IMR-90 (cell line): ENCODE results near the gene SYT2. TPM values are rescaled to one million over a fixed set of nuclear protein-coding genes. Genes with fewer than 3 reads are reported as not detected.

ENCODE experiments used
- ATAC-seq: fragments of 200-7000 bp; cut with Tn5 transposase; 2 replicates; pipeline ENCODE4 v1.9.1; 2020; ENCODE audit warnings: low read depth, mild to moderate bottlenecking, moderate library complexity
- BruUV-seq: library from RNA; stranded (reverse); fragments of 400-500 nt; replicated peaks from 2 replicates; lab custom pipeline; 2021; lab: Mats Ljungman, UMichigan
- CTCF ChIA-PET: fragments of 300-600 bp; formaldehyde crosslinking; extraction: SDS; loops from one replicate; lab custom pipeline; 2021; ENCODE audit warnings: antibody characterized with exemption; lab: Yijun Ruan, JAX
- POLR2A ChIA-PET: fragments of 300-600 bp; sonication (Branson Sonifier 250); formaldehyde crosslinking; loops from one replicate; lab custom pipeline; 2022; ENCODE audit warnings: antibody characterized with exemption; ENCODE audit not compliant: unreplicated experiment; lab: Charles Lee
- DNase-seq: peaks from one replicate; pipeline ENCODE4 v3.0.0; 2013
- H2AFZ ChIP-seq: replicated peaks from 2 replicates; pipeline ENCODE3; 2013; ENCODE audit warnings: low read length, mild to moderate bottlenecking; ENCODE audit not compliant: poor library complexity
- H2AK5ac ChIP-seq: 2 replicates; pipeline ENCODE4 v1.6.1; 2013; ENCODE audit warnings: low read depth, low read length, inconsistent platforms
- H2AK9ac ChIP-seq: replicated peaks from 2 replicates; pipeline ENCODE3; 2013; ENCODE audit warnings: mild to moderate bottlenecking, low read depth, low read length, moderate library complexity; ENCODE audit not compliant: poor library complexity
- H2BK120ac ChIP-seq: 2 replicates; pipeline ENCODE4 v1.6.1; 2013; ENCODE audit warnings: low read depth, low read length, inconsistent platforms
- H2BK15ac ChIP-seq: 3 replicates; pipeline ENCODE4 v1.6.1; 2013; ENCODE audit warnings: low read depth, low read length, inconsistent platforms
- H2BK20ac ChIP-seq: 2 replicates; pipeline ENCODE4 v1.6.1; 2013; ENCODE audit warnings: low read depth, mild to moderate bottlenecking, inconsistent platforms, low read length, moderate library complexity
- H2BK5ac ChIP-seq: 2 replicates; pipeline ENCODE4 v1.6.1; 2013; ENCODE audit warnings: mild to moderate bottlenecking, low read depth, low read length, inconsistent platforms; ENCODE audit not compliant: poor library complexity, severe bottlenecking
- H3K14ac ChIP-seq: replicated peaks from 2 replicates; pipeline ENCODE4 v1.6.1; 2013; ENCODE audit warnings: low read depth, low read length, inconsistent platforms
- H3K18ac ChIP-seq: 2 replicates; pipeline ENCODE4 v1.6.1; 2013; ENCODE audit warnings: low read depth, low read length, control low read depth
- H3K23ac ChIP-seq: 2 replicates; pipeline ENCODE4 v1.6.1; 2013; ENCODE audit warnings: low read depth, low read length, inconsistent platforms
- H3K27ac ChIP-seq: 2 replicates; pipeline ENCODE4 v1.5.1; 2013; ENCODE audit warnings: mild to moderate bottlenecking, control low read depth, low read length; ENCODE audit not compliant: insufficient read depth
- H3K27me3 ChIP-seq: 2 replicates; pipeline ENCODE4 v1.6.1; 2013; ENCODE audit warnings: low read length; ENCODE audit not compliant: control insufficient read depth, insufficient read depth
- H3K36me3 ChIP-seq: 2 replicates; pipeline ENCODE4 v1.6.1; 2013; ENCODE audit warnings: low read length, mixed read lengths; ENCODE audit not compliant: control insufficient read depth, insufficient read depth
- H3K4ac ChIP-seq: 2 replicates; pipeline ENCODE4 v1.6.1; 2013; ENCODE audit warnings: low read depth, low read length, inconsistent platforms
- H3K4me1 ChIP-seq: 2 replicates; pipeline ENCODE4 v1.6.1; 2013; ENCODE audit warnings: low read length, mixed read lengths; ENCODE audit not compliant: control insufficient read depth, insufficient read depth
- H3K4me2 ChIP-seq: 2 replicates; pipeline ENCODE4 v1.6.1; 2013; ENCODE audit warnings: low read depth, mild to moderate bottlenecking, control low read depth, low read length, moderate library complexity
- H3K4me3 ChIP-seq: 2 replicates; pipeline ENCODE4 v1.5.1; 2013; ENCODE audit warnings: low read depth, mild to moderate bottlenecking, control low read depth, low read length, moderate library complexity; ENCODE audit not compliant: insufficient read depth
- H3K56ac ChIP-seq: 2 replicates; pipeline ENCODE4 v1.6.1; 2013; ENCODE audit warnings: low read length, inconsistent platforms; ENCODE audit not compliant: insufficient read depth; ENCODE audit errors: extremely low read depth
- H3K79me1 ChIP-seq, 2 experiments: 2 replicates each; pipeline ENCODE4 v1.6.1; 2013; ENCODE audit warnings: low read length in 2 of 2, inconsistent platforms in 1 of 2, low read depth in 1 of 2
- H3K9ac ChIP-seq: 2 replicates; pipeline ENCODE4 v1.6.1; 2013; ENCODE audit warnings: low read depth, low read length, control low read depth
- H3K9me1 ChIP-seq: 2 replicates; pipeline ENCODE4 v1.6.1; 2013; ENCODE audit warnings: low read length, inconsistent platforms; ENCODE audit not compliant: insufficient read depth
- H3K9me3 ChIP-seq: 2 replicates; pipeline ENCODE4 v1.6.1; 2013; ENCODE audit warnings: low read length; ENCODE audit not compliant: control insufficient read depth, insufficient read depth
- H4K20me1 ChIP-seq: 2 replicates; pipeline ENCODE4 v1.6.1; 2013; ENCODE audit warnings: low read length, inconsistent platforms; ENCODE audit not compliant: insufficient read depth
- H4K5ac ChIP-seq: 2 replicates; pipeline ENCODE4 v1.6.1; 2013; ENCODE audit warnings: mild to moderate bottlenecking, low read depth, low read length, control low read depth
- H4K8ac ChIP-seq, 2 experiments: 2 replicates each; pipeline ENCODE4 v1.6.1; 2013; ENCODE audit warnings: low read depth in 2 of 2, low read length in 2 of 2, control low read depth in 1 of 2, inconsistent platforms in 1 of 2
- H4K91ac ChIP-seq: 2 replicates; pipeline ENCODE4 v1.6.1; 2013; ENCODE audit warnings: low read depth, low read length, inconsistent platforms; ENCODE audit not compliant: insufficient read depth
- BHLHE40 ChIP-seq: fragments of 150-350 bp; IDR thresholded peaks from 2 replicates; pipeline ENCODE4 v1.6.1; 2016; ENCODE audit warnings: mild to moderate bottlenecking, low read depth, low read length
- CHD1 ChIP-seq: IDR thresholded peaks from 2 replicates; pipeline ENCODE4 v1.6.1; 2012; ENCODE audit warnings: low read depth, low read length, improper control_type of control experiment
- FOS ChIP-seq: fragments of 150-350 bp; IDR thresholded peaks from 2 replicates; pipeline ENCODE4 v1.6.1; 2016; ENCODE audit warnings: low read depth, low read length
- MAZ ChIP-seq: IDR thresholded peaks from 2 replicates; pipeline ENCODE4 v1.6.1; 2012; ENCODE audit warnings: low read depth, mild to moderate bottlenecking, low read length, improper control_type of control experiment, moderate library complexity, borderline replicate concordance
- MXI1 ChIP-seq: IDR thresholded peaks from 2 replicates; pipeline ENCODE4 v1.6.1; 2012; ENCODE audit warnings: low read depth, mild to moderate bottlenecking, low read length, moderate library complexity, borderline replicate concordance
- RAD21 ChIP-seq: IDR thresholded peaks from 2 replicates; pipeline ENCODE4 v1.6.1; 2012; ENCODE audit warnings: low read length, improper control_type of control experiment
- RFX5 ChIP-seq: IDR thresholded peaks from 2 replicates; pipeline ENCODE4 v1.8.0; 2012; ENCODE audit warnings: low read depth, mild to moderate bottlenecking, low read length, moderate library complexity
- SMC3 ChIP-seq: fragments of 150-350 bp; IDR thresholded peaks from 2 replicates; pipeline ENCODE4 v1.6.1; 2016; ENCODE audit warnings: low read depth, mild to moderate bottlenecking, antibody characterized with exemption, low read length, moderate library complexity
- WGBS, 2 experiments: methylation state at CpG; one replicate each; pipeline versions ENCODE4 v1.1.5 to v1.1.7; 2013; ENCODE audit warnings: missing lambda C conversion rate in 2 of 2; ENCODE audit not compliant: insufficient read length in 1 of 2; ENCODE audit errors: extremely low coverage in 2 of 2; 5-methylcytosine and 5-hydroxymethylcytosine counted together
- dilution Hi-C: fragments of 300-500 bp; cut with HindIII; formaldehyde crosslinking; loops from one replicate; pipeline ENCODE4 v1.14.3; 2018; ENCODE audit warnings: low sequenced_read_pairs; ENCODE audit not compliant: unreplicated experiment
- in situ Hi-C: fragments of 300-500 bp; cut with MboI; formaldehyde crosslinking; loops from 3 replicates; pipeline ENCODE4 v1.14.3; 2019; ENCODE audit warnings: low sequenced_read_pairs, inconsistent platforms, mixed read lengths
- intact Hi-C: fragments of 100-400 bp; cut with micrococcal nuclease; formaldehyde crosslinking; loops from 2 replicates; pipeline ENCODE4 v1.10.0; 2022
- polyA plus RNA-seq, 3 experiments: library from polyadenylated mRNA; depleted of rRNA; stranded (reverse); fragments of >200 nt; gene quantifications; 2 replicates each; pipeline ENCODE4 v1.2.3, GENCODE V29; 2012; ENCODE audit warnings: low replicate concordance in 1 of 3
- total RNA-seq: library from RNA; depleted of rRNA; stranded (reverse); fragments of >200 nt; gene quantifications from 2 replicates; pipeline ENCODE4 v1.2.3, GENCODE V29; 2012
- TF ChIP-seq, protein P1 (sequence below): fragments of 150-350 bp; IDR thresholded peaks from 2 replicates; pipeline ENCODE4 v1.6.1; 2016; ENCODE audit warnings: low read depth, mild to moderate bottlenecking, low read length, moderate library complexity, borderline replicate concordance
- TF ChIP-seq, protein P2 (sequence below): fragments of 150-350 bp; IDR thresholded peaks from 2 replicates; pipeline ENCODE4 v1.6.1; 2017; ENCODE audit warnings: mild to moderate bottlenecking, antibody characterized with exemption, low read length, low read depth
- TF ChIP-seq, protein P3 (sequence below): conservative IDR thresholded peaks from 2 replicates; pipeline ENCODE4 v1.5.1; 2012; ENCODE audit warnings: mild to moderate bottlenecking, low read depth, low read length, improper control_type of control experiment

The SYT2 gene
- total and polyA plus RNA-seq, 2 of the 4 experiments (the other 2 are of a cell fraction), result under 0.01 TPM

DNA sequence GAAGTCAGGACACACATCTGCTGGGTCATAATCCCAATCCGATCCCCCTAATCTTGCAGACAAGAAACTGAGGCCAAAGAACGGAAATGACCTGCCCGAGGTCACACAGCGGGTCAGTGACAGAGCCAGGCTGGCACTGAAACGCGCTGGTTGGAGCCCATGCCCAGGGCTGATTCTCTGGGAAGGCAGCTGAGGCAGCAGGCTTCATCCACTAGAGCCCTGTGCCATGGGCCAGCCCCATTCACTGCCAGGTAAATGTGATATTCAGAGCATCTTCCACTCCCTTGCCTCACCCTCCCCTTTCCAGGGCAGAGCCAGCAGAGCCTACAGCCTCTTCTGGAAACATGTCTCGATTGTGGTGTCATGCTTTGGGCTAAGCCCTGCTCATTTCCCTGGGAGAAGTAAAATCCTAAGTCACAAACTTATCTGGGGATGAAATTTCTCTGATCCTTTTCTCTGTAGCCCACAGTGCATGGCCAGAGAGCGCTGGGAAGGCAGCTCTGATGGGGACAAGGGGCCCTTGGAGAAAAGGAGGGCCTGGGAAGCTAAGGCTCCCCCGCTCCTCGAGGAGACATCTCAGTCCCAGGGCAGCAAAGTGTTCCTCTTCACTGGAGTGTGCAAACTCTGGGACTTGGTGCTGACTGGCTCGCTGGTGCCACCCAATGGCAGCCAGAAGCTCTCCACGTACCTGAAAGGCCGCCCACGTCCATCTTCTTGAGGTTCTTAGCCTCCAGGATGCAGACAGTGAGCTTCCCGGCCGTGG, 110.4 kb downstream of the SYT2 start:
- Histone ChIP-seq H3K23ac (peak overlapping the region; percentile 81), H3K9me3 (no peaks in the 10 kb centered on the region), H3K4me1 (peaks cover 6% of the 10 kb centered on the region; the same call in 1 of the 2 replicates), H4K20me1 (no peaks in the 10 kb centered on the region), H2BK15ac (peak overlapping the region; percentile 58; the same call in 2 of the 3 replicates), H3K9ac (peak overlapping the region; percentile 51), H3K36me3 (no peaks in the 10 kb centered on the region), H2AK9ac (peak overlapping the region; percentile 86), H4K8ac (peak overlapping the region; percentile 40 to 90), H2AK5ac (peak overlapping the region; percentile 95), H2BK20ac (peak overlapping the region; percentile 98), H3K4me2 (no peak overlapping the region), H3K27ac (peak overlapping the region; percentile 56; the same call in 1 of the 2 replicates), H3K14ac (peak overlapping the region; percentile 96), H3K56ac (peak overlapping the region; percentile 73), H4K91ac (peak overlapping the region; percentile 97), H3K4me3 (no peak overlapping the region), H2AFZ (peak overlapping the region; percentile 90), H2BK5ac (peak overlapping the region; percentile 32), H2BK120ac (peak overlapping the region; percentile 98), H3K9me1 (peaks cover 5% of the 10 kb centered on the region), H3K4ac (peak overlapping the region; percentile 96), H3K27me3 (no peaks in the 10 kb centered on the region), H3K79me1 (no peaks in the 10 kb centered on the region), H4K5ac (peak overlapping the region; percentile 83), H3K18ac (peak overlapping the region; percentile 66; the same call in 1 of the 2 replicates)
- peak; percentile 100 for ATAC-seq
- dilution Hi-C loops (no loop called here), in situ Hi-C loops (loop anchor here (5.0 kb wide), 1 partner anchor 108 kb away; no protein-coding TSS in a partner anchor), intact Hi-C loops (loop anchor here (1.0 to 5.0 kb wide), 4 partner anchors 95 to 257 kb away; no protein-coding TSS in a partner anchor)
- 12% methylated on average over 6 of the region's 16 CpGs; no CpG with 5 or more reads in 1 of the 2 experiments for WGBS, 2 experiments
- BruUV-seq, result no TSS peak
- CTCF ChIA-PET, result interaction anchor here (0.5 to 2.1 kb wide), 13 partner anchors 14 to 741 kb away, joined by 3 to 15 read pairs (median 4); no protein-coding TSS in a partner anchor
- peak; percentile 84 for DNase-seq
- POLR2A ChIA-PET, result no interaction called here
- TF ChIP-seq, protein P1, sequence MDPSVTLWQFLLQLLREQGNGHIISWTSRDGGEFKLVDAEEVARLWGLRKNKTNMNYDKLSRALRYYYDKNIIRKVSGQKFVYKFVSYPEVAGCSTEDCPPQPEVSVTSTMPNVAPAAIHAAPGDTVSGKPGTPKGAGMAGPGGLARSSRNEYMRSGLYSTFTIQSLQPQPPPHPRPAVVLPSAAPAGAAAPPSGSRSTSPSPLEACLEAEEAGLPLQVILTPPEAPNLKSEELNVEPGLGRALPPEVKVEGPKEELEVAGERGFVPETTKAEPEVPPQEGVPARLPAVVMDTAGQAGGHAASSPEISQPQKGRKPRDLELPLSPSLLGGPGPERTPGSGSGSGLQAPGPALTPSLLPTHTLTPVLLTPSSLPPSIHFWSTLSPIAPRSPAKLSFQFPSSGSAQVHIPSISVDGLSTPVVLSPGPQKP, result no peak
- TF ChIP-seq RFX5, result no peak
- TF ChIP-seq, protein P2, sequence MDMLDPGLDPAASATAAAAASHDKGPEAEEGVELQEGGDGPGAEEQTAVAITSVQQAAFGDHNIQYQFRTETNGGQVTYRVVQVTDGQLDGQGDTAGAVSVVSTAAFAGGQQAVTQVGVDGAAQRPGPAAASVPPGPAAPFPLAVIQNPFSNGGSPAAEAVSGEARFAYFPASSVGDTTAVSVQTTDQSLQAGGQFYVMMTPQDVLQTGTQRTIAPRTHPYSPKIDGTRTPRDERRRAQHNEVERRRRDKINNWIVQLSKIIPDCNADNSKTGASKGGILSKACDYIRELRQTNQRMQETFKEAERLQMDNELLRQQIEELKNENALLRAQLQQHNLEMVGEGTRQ, result no peak
- no peak for TF ChIP-seq FOS
- no peak for TF ChIP-seq MAZ
- TF ChIP-seq BHLHE40, result no peak
- peak; percentile 97 for TF ChIP-seq SMC3
- TF ChIP-seq MXI1, result no peak
- TF ChIP-seq CHD1, result no peak
- TF ChIP-seq, protein P3, sequence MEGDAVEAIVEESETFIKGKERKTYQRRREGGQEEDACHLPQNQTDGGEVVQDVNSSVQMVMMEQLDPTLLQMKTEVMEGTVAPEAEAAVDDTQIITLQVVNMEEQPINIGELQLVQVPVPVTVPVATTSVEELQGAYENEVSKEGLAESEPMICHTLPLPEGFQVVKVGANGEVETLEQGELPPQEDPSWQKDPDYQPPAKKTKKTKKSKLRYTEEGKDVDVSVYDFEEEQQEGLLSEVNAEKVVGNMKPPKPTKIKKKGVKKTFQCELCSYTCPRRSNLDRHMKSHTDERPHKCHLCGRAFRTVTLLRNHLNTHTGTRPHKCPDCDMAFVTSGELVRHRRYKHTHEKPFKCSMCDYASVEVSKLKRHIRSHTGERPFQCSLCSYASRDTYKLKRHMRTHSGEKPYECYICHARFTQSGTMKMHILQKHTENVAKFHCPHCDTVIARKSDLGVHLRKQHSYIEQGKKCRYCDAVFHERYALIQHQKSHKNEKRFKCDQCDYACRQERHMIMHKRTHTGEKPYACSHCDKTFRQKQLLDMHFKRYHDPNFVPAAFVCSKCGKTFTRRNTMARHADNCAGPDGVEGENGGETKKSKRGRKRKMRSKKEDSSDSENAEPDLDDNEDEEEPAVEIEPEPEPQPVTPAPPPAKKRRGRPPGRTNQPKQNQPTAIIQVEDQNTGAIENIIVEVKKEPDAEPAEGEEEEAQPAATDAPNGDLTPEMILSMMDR, result peak; percentile 95
- TF ChIP-seq RAD21, result peak; percentile 96
